Retina (tissue), 1 donor: ENCODE data around the gene TRPV2.
A peak's percentile ranks its signal among the peaks of the same experiment; 100 is the strongest.
"Not testable (repeated sequence)": the region's sequence is repeated elsewhere in the genome, so short reads cannot be mapped to it uniquely, and the experiment has no call there.

Source experiments
- DNase-seq: peaks from one replicate; pipeline ENCODE4 v3.0.0-alpha.2; 2016

TRPV2 gene

GRCh38 chr17:16438557-16439302 is 23.4 kb downstream of the TRPV2 start:
- DNase-seq, result peak; percentile 97

GRCh38 chr17:16439303-16439791 is 24.0 kb downstream of the TRPV2 start:
- DNase-seq, result no peak

- no peak for DNase-seq
These were observed 24.5 kb downstream of the TRPV2 start for GRCh38 chr17:16439811-16440351.

GRCh38 chr17:16440354-16440753 is 25.0 kb downstream of the TRPV2 start:
- DNase-seq, result not testable (repeated sequence)

GRCh38 chr17:16440901-16441629 is 25.7 kb downstream of the TRPV2 start:
- DNase-seq, result no peak

- no peak for DNase-seq
These were observed 26.8 kb downstream of the TRPV2 start for GRCh38 chr17:16442141-16442540.

GRCh38 chr17:16442594-16443510 is 27.5 kb downstream of the TRPV2 start:
- no peak for DNase-seq

GRCh38 chr17:16443511-16444257 is 28.3 kb downstream of the TRPV2 start:
- no peak for DNase-seq

- no peak for DNase-seq
These were observed 29.0 kb downstream of the TRPV2 start for GRCh38 chr17:16444258-16444886.

GRCh38 chr17:16446338-16446983 is 31.1 kb downstream of the TRPV2 start:
- DNase-seq, result no peak

- DNase-seq, result no peak
These were observed 32.3 kb downstream of the TRPV2 start for GRCh38 chr17:16447676-16448075.

- no peak for DNase-seq
These were observed 33.1 kb downstream of the TRPV2 start for GRCh38 chr17:16448490-16448889.

- no peak for DNase-seq
These were observed 33.8 kb downstream of the TRPV2 start for GRCh38 chr17:16449121-16449570.

GRCh38 chr17:16450028-16450427 is 34.7 kb downstream of the TRPV2 start:
- DNase-seq, result no peak

GRCh38 chr17:16452268-16452667 is 36.9 kb downstream of the TRPV2 start:
- DNase-seq, result not testable (repeated sequence)

GRCh38 chr17:16453493-16453851 is 38.1 kb downstream of the TRPV2 start:
- no peak for DNase-seq

- no peak for DNase-seq
These were observed 40.8 kb downstream of the TRPV2 start for GRCh38 chr17:16455997-16456741.

GRCh38 chr17:16456742-16457316 is 41.5 kb downstream of the TRPV2 start:
- DNase-seq, result no peak

GRCh38 chr17:16459271-16459670 is 43.9 kb downstream of the TRPV2 start:
- DNase-seq, result no peak
